Small intestine (tissue), 7 donors: ENCODE results near the gene SLX9. TPM values are rescaled to one million over a fixed set of nuclear protein-coding genes. Genes with fewer than 3 reads are reported as not detected.

Experiments
- DNase-seq, 2 donors: peaks; one replicate each; pipeline versions ENCODE4 v3.0.0 to v3.0.0-alpha.2; 2013
- FAIRE-seq: peaks from 2 replicates; lab custom pipeline; 2012; peaks lifted over from hg19 to GRCh38; lab: Jason Lieb, UNC
- H3K27ac ChIP-seq, 3 donors: one replicate each; pipeline ENCODE4 v1.5.1; 2013; ENCODE audit warnings: low read length in 2 of 3, mild to moderate bottlenecking in 2 of 3, control low read depth in 1 of 3, inconsistent platforms in 1 of 3, low read depth in 1 of 3, moderate library complexity in 1 of 3
- H3K27me3 ChIP-seq, 3 donors: one replicate each; pipeline ENCODE4 v1.6.1; 2013; ENCODE audit warnings: low read length in 3 of 3, inconsistent platforms in 1 of 3; ENCODE audit not compliant: control insufficient read depth in 3 of 3, insufficient read depth in 3 of 3
- H3K36me3 ChIP-seq, 3 donors: one replicate each; pipeline ENCODE4 v1.6.1; 2013; ENCODE audit warnings: low read length in 3 of 3, inconsistent platforms in 1 of 3, low read depth in 1 of 3, mild to moderate bottlenecking in 1 of 3, moderate library complexity in 1 of 3; ENCODE audit not compliant: control insufficient read depth in 3 of 3, insufficient read depth in 2 of 3
- H3K4me1 ChIP-seq, 3 donors: one replicate each; pipeline ENCODE4 v1.6.1; 2013; ENCODE audit warnings: low read length in 2 of 3, inconsistent platforms in 1 of 3, low read depth in 1 of 3, mild to moderate bottlenecking in 1 of 3, moderate library complexity in 1 of 3; ENCODE audit not compliant: control insufficient read depth in 3 of 3, insufficient read depth in 2 of 3
- H3K4me3 ChIP-seq, 3 donors: one replicate each; pipeline ENCODE4 v1.5.1; 2013; ENCODE audit warnings: low read length in 3 of 3, control low read depth in 1 of 3, inconsistent platforms in 1 of 3, low read depth in 1 of 3, mild to moderate bottlenecking in 1 of 3, moderate library complexity in 1 of 3
- H3K9me3 ChIP-seq, 2 donors: one replicate each; pipeline ENCODE4 v1.6.1; 2013; ENCODE audit warnings: low read depth in 1 of 2, low read length in 1 of 2; ENCODE audit not compliant: control insufficient read depth in 2 of 2, insufficient read depth in 1 of 2
- WGBS, 3 donors: extraction: QIAGEN DNeasy Blood & Tissue Kit; methylation state at CpG; one replicate each; pipeline ENCODE4 v1.1.7; 2013; 5-methylcytosine and 5-hydroxymethylcytosine counted together
- polyA plus RNA-seq, 4 donors: library from polyadenylated mRNA; stranded (reverse) in 3 of 4; unstranded in 1 of 4; fragments of 200-250 nt in 3 of 4; fragments of 120-200 nt in 1 of 4; gene quantifications; one replicate each; pipeline versions ENCODE4 v1.2.1 to v1.2.3, GENCODE V29; 2013
- donor health status: healthy with polysubstance abuse.
- donor health status: control.
- donor health status: control.
- donor health status: Bipolar disorder and iron deficiency.
- donor health status: healthy.

Gene SLX9
- polyA plus RNA-seq, 4 donors = 10.7 to 31.5 (median 24.7) TPM

- no peaks in the 10 kb centered on the region for H3K9me3 ChIP-seq
Measured at GRCh38 chr21:45017039-45017960, 77.5 kb downstream of the SLX9 start.

DNA sequence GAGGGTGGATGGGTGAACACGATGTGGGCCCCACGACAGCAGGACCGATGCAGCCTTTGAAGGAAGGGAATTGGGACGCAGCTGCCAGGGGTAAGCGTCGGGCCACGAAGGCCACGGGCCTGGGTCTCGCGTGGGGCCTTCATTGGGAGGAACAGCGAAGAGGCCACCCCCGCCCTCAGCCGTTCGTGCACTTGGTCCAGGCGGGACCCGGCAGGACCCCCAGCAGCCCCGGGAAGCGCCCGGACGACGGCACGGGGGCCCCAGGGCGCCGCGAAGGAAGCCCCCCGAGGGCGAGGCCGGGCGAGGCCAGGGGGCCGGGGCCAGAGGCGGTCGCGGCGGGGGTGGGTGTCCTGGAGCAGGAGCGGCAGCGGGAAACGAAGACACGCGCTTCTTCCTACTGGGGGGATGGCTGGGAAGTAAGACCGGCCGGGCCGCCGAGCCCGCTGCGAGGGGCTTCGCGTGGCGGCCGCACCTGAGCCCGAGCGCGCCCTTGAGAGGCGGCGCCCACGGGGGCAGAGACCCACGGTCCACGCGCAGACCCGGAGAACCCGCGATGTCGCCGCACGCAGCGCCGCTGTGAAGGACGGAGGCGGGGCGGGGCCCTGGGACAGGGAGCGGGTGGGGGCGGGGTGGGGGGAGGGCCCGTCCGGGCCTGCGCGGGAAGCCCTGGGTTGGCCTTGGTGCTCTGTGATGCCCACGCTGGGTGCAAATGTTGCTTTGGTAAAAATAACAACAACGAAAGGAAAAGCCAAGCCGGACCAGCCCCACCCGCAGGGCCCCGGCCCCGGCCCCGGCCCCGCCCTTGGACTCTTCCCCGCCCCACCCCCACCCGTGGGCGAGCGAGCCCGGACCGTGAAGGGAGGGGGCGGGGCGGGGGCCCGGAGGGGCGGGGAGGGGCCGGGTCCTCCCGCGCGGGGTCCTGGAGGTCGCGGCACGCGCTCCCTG is 78.6 kb downstream of the SLX9 start:
- H3K27me3 ChIP-seq = peaks cover 2 to 23% (median 6%) of the 10 kb centered on the region in 3 donors
- H3K4me3 ChIP-seq = peak overlapping the region in 1 of 3 donors; percentile 41
- H3K9me3 ChIP-seq = no peaks in the 10 kb centered on the region
- DNase-seq (peak in 1 of 2 donors; percentile 37), FAIRE-seq (no peak)
- peaks cover 0 to 13% (median 0%) of the 10 kb centered on the region in 3 donors for H3K4me1 ChIP-seq
- WGBS, 3 donors = 10 to 18% (median 14%) methylated on average over 43 to 92 of the region's 101 CpGs
- no peak overlapping the region for H3K27ac ChIP-seq
- H3K36me3 ChIP-seq = no peaks in the 10 kb centered on the region

More at GRCh38 chr21:45017039-45017960, 77.5 kb downstream of the SLX9 start:
- DNase-seq = no peak
- Histone ChIP-seq H3K27me3 (peaks cover 2 to 23% (median 6%) of the 10 kb centered on the region in 3 donors), H3K36me3 (no peaks in the 10 kb centered on the region), H3K27ac (no peak overlapping the region), H3K4me1 (peaks cover 0 to 24% (median 0%) of the 10 kb centered on the region in 3 donors), H3K4me3 (no peak overlapping the region)
- 80 to 86% (median 83%) methylated on average over 15 of the region's 15 CpGs for WGBS, 3 donors
- no peak for FAIRE-seq

- DNase-seq (no peak), FAIRE-seq (no peak)
- Histone ChIP-seq H3K9me3 (no peaks in the 10 kb centered on the region), H3K27me3 (peaks cover 2 to 23% (median 6%) of the 10 kb centered on the region in 3 donors), H3K27ac (peak overlapping the region in 1 of 3 donors; percentile 5), H3K4me1 (peaks cover 0 to 8% (median 0%) of the 10 kb centered on the region in 3 donors), H3K36me3 (no peaks in the 10 kb centered on the region), H3K4me3 (peak overlapping the region in 1 of 3 donors; percentile 41)
- 31 to 39% (median 35%) methylated on average over 45 to 60 of the region's 60 CpGs for WGBS, 3 donors
Measured at GRCh38 chr21:45019076-45019886, 79.5 kb downstream of the SLX9 start.

DNA sequence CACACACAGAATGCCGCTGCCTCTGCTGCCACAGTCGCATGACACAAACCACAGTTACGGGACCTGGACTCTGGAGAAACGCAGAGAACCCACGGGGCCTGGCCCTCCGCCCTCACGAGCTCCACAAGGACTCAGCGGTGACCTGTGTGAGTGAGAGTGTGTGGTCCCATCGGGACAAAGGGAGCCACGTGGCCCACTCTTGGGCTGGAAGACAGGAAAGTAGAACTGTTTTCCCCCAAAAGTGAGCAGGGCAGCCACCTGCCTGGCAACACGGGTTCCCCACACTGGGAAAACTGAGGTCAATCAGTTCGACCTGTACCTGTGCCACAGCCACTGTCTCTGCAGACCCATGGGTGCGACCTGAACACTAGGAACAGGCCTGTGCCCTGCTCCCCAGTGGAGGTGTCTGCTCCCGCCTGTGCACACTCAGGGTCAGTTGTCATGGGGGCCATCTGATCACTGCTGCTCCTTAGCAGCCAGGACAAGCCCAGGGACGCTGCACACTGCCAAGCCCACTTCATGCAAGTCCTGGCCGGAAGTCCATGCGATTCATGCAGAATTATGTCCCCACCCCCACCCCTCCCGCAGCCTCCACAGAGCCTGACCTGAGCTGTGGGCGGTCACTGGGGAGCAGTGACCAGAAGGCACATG is 80.2 kb downstream of the SLX9 start:
- no peak for FAIRE-seq
- Histone ChIP-seq H3K9me3 (no peaks in the 10 kb centered on the region), H3K36me3 (no peaks in the 10 kb centered on the region), H3K27me3 (peaks cover 2 to 23% (median 6%) of the 10 kb centered on the region in 3 donors), H3K4me3 (no peak overlapping the region), H3K27ac (no peak overlapping the region), H3K4me1 (peaks cover 0 to 1% (median 0%) of the 10 kb centered on the region in 3 donors)
- DNase-seq = no peak
- WGBS, 3 donors = 71 to 78% (median 78%) methylated on average over 19 of the region's 19 CpGs

GRCh38 chr21:45020629-45021427 is 81.0 kb downstream of the SLX9 start:
- DNase-seq (no peak), FAIRE-seq (no peak)
- 74 to 77% (median 74%) methylated on average over 28 of the region's 28 CpGs for WGBS, 3 donors
- Histone ChIP-seq H3K27ac (no peak overlapping the region), H3K27me3 (peaks cover 0 to 23% (median 6%) of the 10 kb centered on the region in 3 donors), H3K9me3 (no peaks in the 10 kb centered on the region), H3K4me3 (no peak overlapping the region), H3K36me3 (no peaks in the 10 kb centered on the region), H3K4me1 (no peaks in the 10 kb centered on the region)

- Histone ChIP-seq H3K9me3 (no peaks in the 10 kb centered on the region), H3K36me3 (no peaks in the 10 kb centered on the region), H3K27me3 (peaks cover 0 to 21% (median 6%) of the 10 kb centered on the region in 3 donors), H3K4me3 (no peak overlapping the region), H3K27ac (no peak overlapping the region), H3K4me1 (no peaks in the 10 kb centered on the region)
- 77 to 82% (median 79%) methylated on average over 30 of the region's 31 CpGs for WGBS, 3 donors
- FAIRE-seq (no peak), DNase-seq (no peak)
Measured at GRCh38 chr21:45021428-45022347, 81.9 kb downstream of the SLX9 start.
